Duodenal mucosa (tissue), 2 donors: Measurements from ENCODE around the gene COL3A1.
A peak's percentile ranks its signal among the peaks of the same experiment; 100 is the strongest.

ENCODE experiments used
- H3K27ac ChIP-seq: one replicate; pipeline ENCODE4 v1.7.0; 2013; ENCODE audit warnings: low read depth, low read length
- H3K27me3 ChIP-seq, 2 donors: one replicate each; pipeline ENCODE4 v1.7.0; 2013; ENCODE audit warnings: low read length in 2 of 2, control low read depth in 1 of 2; ENCODE audit not compliant: insufficient read depth in 2 of 2, control insufficient read depth in 1 of 2
- H3K36me3 ChIP-seq, 2 donors: one replicate each; pipeline ENCODE4 v1.7.0; 2013; ENCODE audit warnings: low read length in 2 of 2, control low read depth in 1 of 2; ENCODE audit not compliant: insufficient read depth in 2 of 2, control insufficient read depth in 1 of 2
- H3K4me1 ChIP-seq, 2 donors: one replicate each; pipeline ENCODE4 v1.7.0; 2013; ENCODE audit warnings: low read length in 2 of 2, control low read depth in 1 of 2; ENCODE audit not compliant: insufficient read depth in 2 of 2, control insufficient read depth in 1 of 2
- H3K4me3 ChIP-seq, 2 donors: one replicate each; pipeline ENCODE4 v1.7.0; 2013; ENCODE audit warnings: low read length in 2 of 2, low read depth in 1 of 2
- H3K9ac ChIP-seq, 2 donors: one replicate each; pipeline ENCODE4 v1.7.0; 2013; ENCODE audit warnings: low read length in 2 of 2, low read depth in 1 of 2
- H3K9me3 ChIP-seq, 2 donors: one replicate each; pipeline ENCODE4 v1.7.0; 2013; ENCODE audit warnings: low read length in 2 of 2, control low read depth in 1 of 2; ENCODE audit not compliant: control insufficient read depth in 1 of 2

COL3A1 gene

DNA sequence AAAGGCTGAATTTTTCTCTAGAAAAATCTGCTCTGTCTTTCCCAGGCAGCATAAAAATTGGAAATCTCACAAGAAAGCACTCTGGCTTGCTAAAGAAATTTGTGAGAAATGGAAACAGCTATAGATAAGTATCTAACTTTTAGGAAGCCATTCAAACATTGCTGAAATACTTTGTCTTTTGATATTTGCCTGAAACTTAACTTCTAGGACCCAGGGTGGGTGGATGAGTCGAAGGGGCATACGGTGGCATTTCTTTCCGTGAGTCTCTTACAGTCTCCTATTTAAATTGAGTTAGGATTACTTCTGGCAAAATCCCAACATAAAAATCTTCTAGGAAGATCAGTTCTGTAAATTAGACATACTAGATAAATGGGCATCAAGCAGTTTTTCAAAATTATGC lies 532 bp upstream of the COL3A1 start:
- peak overlapping the region in 1 of 2 donors; percentile 13 for H3K4me3 ChIP-seq
- no peaks in the 10 kb centered on the region for H3K4me1 ChIP-seq
- no peaks in the 10 kb centered on the region for H3K36me3 ChIP-seq
- H3K27me3 ChIP-seq: no peaks in the 10 kb centered on the region
- no peak overlapping the region for H3K27ac ChIP-seq
- H3K9ac ChIP-seq: peak overlapping the region in 1 of 2 donors; percentile 25
- no peaks in the 10 kb centered on the region for H3K9me3 ChIP-seq

DNA sequence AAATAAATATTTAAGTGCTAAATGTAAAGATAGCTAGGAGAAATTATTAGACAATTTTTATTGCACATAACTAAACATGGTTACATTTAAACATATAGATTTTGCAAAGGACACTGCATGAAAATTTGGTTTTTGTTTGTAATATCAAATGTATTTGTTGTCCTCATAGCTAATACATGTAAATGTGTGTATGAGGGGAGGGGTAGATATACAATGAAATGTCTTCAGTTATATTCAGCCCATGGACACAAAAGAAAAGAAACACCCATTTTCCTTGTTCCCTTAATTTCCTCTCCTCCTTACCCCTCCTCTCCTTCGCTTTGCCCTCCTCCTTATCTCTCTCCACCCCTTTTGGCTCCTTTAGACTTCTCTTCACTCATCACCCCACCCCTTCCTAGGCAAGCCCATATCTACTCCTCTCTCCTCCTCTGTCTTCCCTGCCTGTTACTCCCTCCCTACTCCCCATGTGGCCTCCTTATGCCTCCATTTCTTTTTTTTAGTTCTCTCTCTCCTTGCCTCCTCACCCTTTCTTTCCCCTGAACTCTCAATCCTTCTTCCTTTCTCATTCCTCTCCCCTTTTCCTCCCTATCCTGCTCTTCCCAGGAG lies 1.4 kb downstream of the COL3A1 start:
- peak overlapping the region; percentile 75 for H3K27ac ChIP-seq
- H3K9me3 ChIP-seq: no peaks in the 10 kb centered on the region
- peak overlapping the region; percentile 48 to 62 for H3K4me3 ChIP-seq
- no peaks in the 10 kb centered on the region for H3K36me3 ChIP-seq
- H3K27me3 ChIP-seq: no peaks in the 10 kb centered on the region
- no peaks in the 10 kb centered on the region for H3K4me1 ChIP-seq
- peak overlapping the region in 1 of 2 donors; percentile 66 for H3K9ac ChIP-seq

DNA sequence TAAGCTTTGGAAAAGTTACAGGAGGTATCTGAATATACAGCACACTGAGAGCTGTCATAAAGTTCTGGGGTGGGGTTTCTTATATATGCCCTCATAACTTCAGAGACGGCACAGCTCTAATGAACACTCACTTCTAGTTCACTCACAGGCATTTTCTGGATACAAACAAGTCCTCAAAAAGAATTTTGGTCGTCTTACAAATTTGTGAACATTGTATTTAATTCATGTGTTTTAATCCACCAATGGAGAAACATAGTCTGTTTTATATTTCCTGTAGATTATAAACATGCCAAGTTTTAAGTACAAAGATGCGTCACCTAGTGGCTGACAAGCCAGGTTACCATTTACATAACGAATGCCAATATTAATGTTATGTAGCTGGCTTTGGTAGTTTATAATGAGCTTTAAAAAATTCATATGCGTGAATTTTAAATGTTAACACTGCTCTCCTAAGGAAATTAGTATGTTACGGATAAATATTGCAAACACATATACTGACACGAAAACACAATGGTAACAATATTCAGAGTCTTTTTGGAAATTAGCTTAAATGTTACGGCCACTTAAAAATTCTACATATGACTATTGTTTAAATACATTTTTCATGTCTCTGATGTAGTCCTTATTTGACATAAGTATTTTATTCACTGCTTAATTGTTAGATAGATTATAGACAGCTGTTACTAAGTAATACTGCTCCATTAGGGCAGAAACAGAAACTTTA lies 2.5 kb downstream of the COL3A1 start:
- peak overlapping the region in 1 of 2 donors; percentile 66 for H3K9ac ChIP-seq
- H3K27me3 ChIP-seq: no peaks in the 10 kb centered on the region
- H3K9me3 ChIP-seq: no peaks in the 10 kb centered on the region
- H3K4me1 ChIP-seq: no peaks in the 10 kb centered on the region
- no peaks in the 10 kb centered on the region for H3K36me3 ChIP-seq
- peak overlapping the region; percentile 48 to 62 for H3K4me3 ChIP-seq
- H3K27ac ChIP-seq: peak overlapping the region; percentile 75

DNA sequence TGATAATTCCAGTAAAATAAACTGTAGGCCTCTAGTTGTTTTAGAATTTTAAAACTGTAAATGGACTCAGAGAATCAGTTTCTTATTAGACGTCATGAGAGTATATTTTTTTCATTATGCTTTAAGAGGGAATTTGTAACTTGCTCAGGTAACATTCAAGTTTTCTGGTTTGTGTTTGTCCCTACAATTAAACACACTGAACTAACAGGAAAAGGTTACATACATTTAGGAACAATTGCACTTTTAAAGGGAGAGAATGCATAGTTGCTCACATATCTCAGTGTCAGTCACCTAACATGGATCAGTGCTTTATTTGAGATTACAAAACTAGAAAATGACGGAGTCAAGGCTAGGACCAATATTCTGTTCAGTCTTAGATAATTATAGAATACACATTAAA lies 3.1 kb downstream of the COL3A1 start:
- H3K36me3 ChIP-seq: no peaks in the 10 kb centered on the region
- peak overlapping the region in 1 of 2 donors; percentile 66 for H3K9ac ChIP-seq
- H3K4me1 ChIP-seq: no peaks in the 10 kb centered on the region
- H3K4me3 ChIP-seq: peak overlapping the region; percentile 48 to 62
- no peaks in the 10 kb centered on the region for H3K27me3 ChIP-seq
- no peak overlapping the region for H3K27ac ChIP-seq
- no peaks in the 10 kb centered on the region for H3K9me3 ChIP-seq

DNA sequence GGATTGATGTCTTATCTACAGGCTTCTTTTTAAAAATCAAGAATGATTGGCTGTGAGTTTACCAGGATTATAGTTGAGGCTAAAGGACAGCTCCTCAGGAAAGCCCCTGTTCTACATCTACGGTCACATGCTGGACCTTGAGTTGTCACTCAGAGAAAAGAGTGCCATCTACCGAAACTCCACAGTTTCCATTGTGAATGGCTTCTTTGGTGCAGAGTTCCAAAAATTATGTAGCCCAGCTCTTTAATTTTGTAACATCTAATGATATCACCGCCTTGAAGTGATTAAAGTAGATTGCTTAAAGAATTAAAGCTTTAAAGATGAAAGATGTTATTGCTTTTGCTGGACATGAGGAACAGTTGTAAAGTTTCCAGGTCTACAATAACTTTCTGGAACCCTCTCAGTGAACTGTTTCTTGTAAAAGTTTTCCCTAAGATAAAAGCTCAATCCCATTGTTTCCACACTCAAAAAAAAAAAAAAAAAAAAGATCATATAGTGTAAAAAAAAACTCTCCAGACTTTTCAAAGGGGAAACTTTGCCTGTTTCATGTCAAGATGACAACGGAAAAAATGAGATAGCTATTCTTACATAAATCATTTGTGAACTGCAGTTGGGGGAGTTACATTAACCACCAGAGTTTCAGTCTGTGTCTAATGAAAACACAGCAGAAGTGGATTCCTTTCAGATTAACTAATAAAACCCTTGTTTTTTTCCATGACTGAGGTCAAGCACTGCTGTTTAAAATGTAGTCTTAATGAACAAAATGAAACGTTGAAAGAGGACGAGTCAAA lies 4.3 kb downstream of the COL3A1 start:
- peak overlapping the region in 1 of 2 donors; percentile 33 for H3K9ac ChIP-seq
- no peaks in the 10 kb centered on the region for H3K27me3 ChIP-seq
- no peak overlapping the region for H3K4me3 ChIP-seq
- no peaks in the 10 kb centered on the region for H3K9me3 ChIP-seq
- H3K36me3 ChIP-seq: no peaks in the 10 kb centered on the region
- H3K4me1 ChIP-seq: no peaks in the 10 kb centered on the region
- peak overlapping the region; percentile 30 for H3K27ac ChIP-seq

DNA sequence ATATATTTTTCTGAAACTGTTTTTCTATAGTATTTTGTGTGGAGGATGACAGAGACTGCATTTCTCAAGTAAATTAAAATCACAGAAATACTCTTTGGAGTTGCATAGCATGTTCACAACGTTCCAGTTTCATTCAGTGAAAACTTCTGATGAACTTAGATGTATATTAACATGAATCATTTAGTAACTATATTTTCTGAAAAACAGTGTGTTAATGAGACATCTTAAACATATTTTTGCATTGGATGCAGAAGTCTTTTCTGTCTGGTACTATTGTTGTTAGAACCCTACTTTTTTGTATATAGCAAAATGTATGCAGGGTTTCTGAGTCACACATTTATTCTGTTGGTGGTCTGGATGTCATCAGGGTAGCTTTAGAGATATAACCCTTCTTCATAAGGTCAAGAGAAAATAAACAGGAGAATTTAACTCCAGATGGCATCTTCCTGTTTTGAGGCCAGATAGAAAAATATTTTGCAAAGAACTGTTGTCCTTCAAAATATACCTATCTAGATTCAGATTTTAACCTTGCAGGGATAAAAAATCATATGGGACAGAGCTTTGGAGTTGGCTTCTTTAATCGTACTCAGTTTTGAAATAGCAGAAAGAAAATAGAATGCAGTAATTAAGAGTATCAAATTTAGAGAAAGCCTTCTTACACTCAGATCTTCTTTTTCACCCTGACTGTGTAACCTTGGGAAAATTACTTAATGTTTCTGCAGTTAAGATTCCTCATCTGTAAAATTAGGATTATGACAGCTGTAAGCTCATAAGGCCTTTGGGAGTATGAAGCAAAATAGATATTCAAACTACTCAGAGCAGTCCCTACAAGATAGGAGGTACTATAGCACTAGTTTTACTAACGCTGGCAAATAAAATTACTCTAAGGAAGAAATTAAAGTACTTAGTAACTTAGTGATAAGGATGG lies 5.3 kb downstream of the COL3A1 start:
- Histone ChIP-seq H3K36me3 (no peaks in the 10 kb centered on the region), H3K27ac (peak overlapping the region; percentile 56), H3K9ac (peak overlapping the region in 1 of 2 donors; percentile 33), H3K9me3 (no peaks in the 10 kb centered on the region), H3K27me3 (no peaks in the 10 kb centered on the region), H3K4me3 (peak overlapping the region in 1 of 2 donors; percentile 22), H3K4me1 (no peaks in the 10 kb centered on the region)

DNA sequence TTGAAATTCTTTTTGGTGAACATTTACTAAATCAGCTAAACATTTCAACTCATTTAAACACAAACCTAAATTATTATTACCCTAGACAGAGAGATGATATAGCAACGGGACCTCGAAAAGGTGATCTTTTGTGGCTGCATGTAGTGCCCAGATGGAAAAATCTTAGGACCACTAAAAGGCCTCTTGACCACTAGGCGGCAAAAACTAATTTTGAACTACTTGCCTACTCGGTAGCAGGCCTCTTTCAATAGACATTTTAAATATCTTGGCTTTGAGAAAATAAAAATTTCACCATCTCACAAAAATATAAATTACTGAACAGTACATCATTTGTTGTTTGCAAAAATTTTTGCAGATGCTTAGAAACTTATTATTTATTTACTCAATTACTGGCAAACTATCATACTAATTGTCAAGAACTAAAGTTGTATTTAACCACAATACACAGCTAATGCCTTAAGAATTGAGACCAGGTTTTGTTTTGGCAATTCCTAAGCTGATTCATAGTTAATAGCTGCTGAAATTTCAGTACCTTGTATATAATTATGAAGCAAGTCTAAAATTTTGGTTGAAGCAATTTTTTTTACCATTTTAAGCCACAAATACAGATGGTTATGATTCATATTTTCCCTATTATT lies 9.4 kb downstream of the COL3A1 start:
- no peak overlapping the region for H3K9ac ChIP-seq
- no peaks in the 10 kb centered on the region for H3K27me3 ChIP-seq
- no peaks in the 10 kb centered on the region for H3K36me3 ChIP-seq
- H3K4me1 ChIP-seq: no peaks in the 10 kb centered on the region
- H3K4me3 ChIP-seq: no peak overlapping the region
- H3K27ac ChIP-seq: no peak overlapping the region
- H3K9me3 ChIP-seq: no peaks in the 10 kb centered on the region

DNA sequence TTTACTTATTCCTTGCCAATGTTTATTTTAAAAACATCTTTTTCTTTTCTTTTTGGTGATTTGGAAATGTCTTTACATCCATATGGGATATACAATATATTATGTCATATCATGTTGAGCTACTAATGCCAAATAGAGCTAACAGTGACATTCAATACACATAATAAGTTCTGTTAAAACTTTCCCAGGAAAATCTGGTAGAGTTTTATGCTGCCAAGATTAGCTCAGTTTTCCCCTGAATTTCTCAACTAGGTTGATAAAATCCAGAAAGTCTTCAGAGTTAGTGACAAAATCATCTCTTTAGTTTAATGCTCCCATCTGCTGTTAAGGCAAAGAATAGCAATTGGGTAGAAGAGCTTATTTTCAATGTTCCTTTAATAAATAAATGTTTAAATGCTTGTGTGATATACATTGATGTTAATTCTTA lies 9.9 kb downstream of the COL3A1 start:
- Histone ChIP-seq H3K4me3 (no peak overlapping the region), H3K9ac (no peak overlapping the region), H3K9me3 (no peaks in the 10 kb centered on the region), H3K36me3 (no peaks in the 10 kb centered on the region), H3K4me1 (no peaks in the 10 kb centered on the region), H3K27ac (no peak overlapping the region), H3K27me3 (no peaks in the 10 kb centered on the region)

DNA sequence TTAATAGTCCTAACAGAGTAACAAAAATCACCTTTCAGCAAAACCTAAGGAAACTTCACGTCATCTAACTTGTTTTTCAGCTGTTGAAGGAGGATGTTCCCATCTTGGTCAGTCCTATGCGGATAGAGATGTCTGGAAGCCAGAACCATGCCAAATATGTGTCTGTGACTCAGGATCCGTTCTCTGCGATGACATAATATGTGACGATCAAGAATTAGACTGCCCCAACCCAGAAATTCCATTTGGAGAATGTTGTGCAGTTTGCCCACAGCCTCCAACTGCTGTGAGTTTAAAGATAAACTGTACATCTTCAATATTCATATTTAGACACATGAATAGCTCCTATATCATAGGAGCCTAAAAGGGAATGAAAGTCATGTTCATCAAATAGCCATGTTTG lies 10.5 kb downstream of the COL3A1 start:
- Histone ChIP-seq H3K9me3 (no peaks in the 10 kb centered on the region), H3K27ac (no peak overlapping the region), H3K9ac (no peak overlapping the region), H3K4me3 (no peak overlapping the region), H3K27me3 (no peaks in the 10 kb centered on the region), H3K4me1 (no peaks in the 10 kb centered on the region), H3K36me3 (no peaks in the 10 kb centered on the region)
